NCI-H460 (cell line): ENCODE measurements around the gene SLC12A2. TPM values are rescaled to one million over a fixed set of nuclear protein-coding genes. Genes with fewer than 3 reads are reported as not detected.

Source experiments
- DNase-seq: peaks from one replicate; pipeline ENCODE4 v3.0.0-alpha.2; 2016; ENCODE audit warnings: low read depth; ENCODE audit errors: extremely low read depth
- total RNA-seq: library from RNA; depleted of rRNA; stranded (reverse); fragments of >200 nt; shearing (Covaris generic); gene quantifications from 2 replicates; pipeline ENCODE4 v1.2.3, GENCODE V29; 2014

SLC12A2 gene
- total RNA-seq, 1 experiment from 2014 or later, result 30.7 TPM

DNA sequence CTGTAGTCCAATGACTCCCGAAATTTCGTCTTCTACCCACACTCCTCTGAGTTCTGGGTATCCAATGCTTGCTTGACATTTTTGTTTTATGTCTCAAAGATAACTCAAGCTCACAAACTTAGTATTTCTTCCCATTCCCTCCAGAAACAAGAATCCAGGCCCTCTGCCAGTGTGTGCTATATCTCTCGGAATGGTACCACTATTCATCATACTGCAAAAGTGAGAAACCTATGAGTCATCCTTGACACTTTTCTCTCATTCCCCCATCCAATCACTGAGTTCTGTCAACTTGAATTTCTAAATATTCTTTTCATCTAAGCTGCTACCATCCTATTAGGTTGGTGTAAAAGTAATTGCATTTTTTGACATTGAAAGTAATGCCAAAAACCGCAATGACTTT is 9.8 kb downstream of the SLC12A2 start:
- DNase-seq, result no peak

DNA sequence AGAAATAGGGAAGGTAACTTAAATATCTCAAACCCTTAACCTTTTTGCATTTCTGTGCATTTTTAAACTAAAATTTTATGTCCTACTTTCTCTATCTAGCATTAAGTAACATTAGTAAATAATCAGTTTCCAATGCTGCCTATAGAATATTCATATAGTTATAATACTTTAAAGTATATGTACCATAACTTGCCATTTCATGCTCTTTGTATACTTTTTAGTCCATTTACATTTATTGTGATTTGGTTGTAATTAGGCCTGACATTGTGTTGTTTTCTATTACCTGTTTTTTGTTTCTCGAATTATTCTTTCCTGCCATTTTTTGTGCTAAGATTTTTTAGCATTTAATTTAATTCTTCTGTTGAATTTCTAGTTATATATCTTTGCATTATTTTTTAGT is 13.7 kb downstream of the SLC12A2 start:
- DNase-seq, result no peak

- DNase-seq, result no peak
Observed at GRCh38 chr5:128097781-128098180, 14.2 kb downstream of the SLC12A2 start.

DNA sequence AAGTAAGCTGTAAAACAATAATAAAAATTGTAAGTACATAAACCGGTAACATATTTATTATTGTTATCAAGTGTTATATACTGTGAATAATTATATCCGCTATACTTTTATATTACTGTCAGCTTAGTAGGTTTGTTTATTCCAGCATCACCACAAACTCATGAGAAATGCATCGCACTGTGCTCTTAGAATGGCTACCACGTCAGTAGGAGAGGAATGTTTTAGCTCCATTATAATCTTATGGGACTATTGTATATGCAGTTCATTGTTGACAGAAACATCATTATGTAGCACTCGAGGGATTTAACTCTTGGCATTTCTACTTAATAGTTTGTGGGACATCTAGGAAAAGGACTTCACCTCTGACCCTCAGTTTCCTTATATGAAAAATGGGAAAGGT is 16.4 kb downstream of the SLC12A2 start:
- DNase-seq, result no peak

DNA sequence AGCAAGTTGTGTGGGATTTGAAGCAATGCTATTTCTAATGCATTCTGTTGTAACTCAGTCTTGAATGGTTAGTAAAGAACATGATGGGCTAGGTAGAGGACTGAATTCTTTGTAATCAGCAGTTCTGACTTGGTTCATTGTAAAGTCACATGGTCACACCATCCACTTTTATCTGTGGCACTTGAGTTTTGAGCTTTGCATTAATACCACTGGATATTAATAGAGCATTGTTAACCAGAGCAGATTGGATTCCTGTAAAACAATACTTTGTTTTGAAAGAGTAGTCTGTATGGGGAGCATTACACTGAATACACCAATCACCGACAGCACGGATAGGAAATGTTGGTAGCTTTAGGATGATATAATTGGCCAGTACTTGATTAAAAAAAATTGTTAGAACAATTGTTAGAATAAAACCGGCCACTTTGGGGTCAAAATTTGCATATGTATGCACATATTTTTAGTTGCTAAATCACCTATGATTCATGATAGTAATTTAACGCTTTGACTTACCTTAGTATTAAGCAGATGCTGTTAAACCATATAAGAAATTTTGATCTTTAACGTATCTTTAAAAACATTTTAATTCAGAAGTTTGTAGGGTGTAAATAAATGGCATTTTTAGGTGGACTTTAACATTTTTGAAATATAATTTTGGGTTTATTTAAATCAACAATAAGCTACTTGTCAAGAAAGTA is 17.4 kb downstream of the SLC12A2 start:
- DNase-seq, result no peak

DNA sequence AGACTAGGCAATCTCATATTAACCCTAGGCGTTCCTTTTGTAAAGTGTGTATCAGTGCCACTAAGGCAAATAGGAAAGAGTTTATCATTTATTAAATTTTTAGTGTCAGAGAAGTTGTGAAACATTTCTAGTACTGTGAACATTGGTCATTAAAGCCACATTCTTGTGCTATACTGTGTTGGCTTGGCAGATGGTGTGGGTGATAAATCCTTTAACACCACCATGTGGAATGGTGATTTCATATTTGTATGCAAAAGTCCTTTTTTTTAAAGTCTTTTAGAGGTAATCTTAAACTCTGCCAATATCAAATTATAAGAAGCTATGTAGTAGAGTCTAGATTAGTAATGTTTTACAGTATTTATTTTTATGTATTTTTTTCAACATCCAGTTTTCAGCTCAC is 18.1 kb downstream of the SLC12A2 start:
- peak; percentile 28 for DNase-seq

GRCh38 chr5:128105203-128105602 is 21.6 kb downstream of the SLC12A2 start:
- DNase-seq, result no peak

GRCh38 chr5:128109138-128109537 is 25.6 kb downstream of the SLC12A2 start:
- DNase-seq, result no peak

GRCh38 chr5:128109766-128110165 is 26.2 kb downstream of the SLC12A2 start:
- DNase-seq, result no peak

DNA sequence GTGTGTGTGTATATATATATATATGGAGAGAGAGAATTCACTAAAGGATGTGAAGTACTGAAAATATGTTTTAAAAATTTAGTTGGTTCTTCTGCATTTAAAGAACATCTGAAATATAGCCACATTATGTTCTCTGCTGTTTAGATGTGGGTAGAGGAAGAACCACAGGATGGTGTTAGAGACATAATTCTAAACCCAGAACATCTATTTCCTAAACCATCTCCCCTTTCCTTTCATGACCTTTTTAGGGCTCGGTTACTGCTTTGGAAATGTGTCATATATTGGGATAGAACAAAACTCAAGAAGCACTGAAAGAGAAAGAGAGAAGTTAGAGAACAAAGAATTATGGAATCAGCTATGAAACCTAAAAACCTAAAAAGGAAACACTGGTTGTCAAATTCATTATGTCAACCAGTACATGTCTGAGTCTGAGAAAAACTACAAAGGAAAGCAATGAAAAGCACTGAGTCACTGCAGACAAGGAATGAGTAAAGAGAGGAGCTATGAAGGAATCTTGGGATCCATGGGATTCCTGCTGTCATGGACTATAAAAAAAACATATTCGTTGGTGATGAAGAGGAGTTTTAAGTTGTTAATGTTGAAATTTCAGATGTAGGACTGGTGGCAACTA is 28.4 kb downstream of the SLC12A2 start:
- DNase-seq, result no peak

GRCh38 chr5:128116445-128116844 is 32.9 kb downstream of the SLC12A2 start:
- no peak for DNase-seq

- DNase-seq, result no peak
Observed at GRCh38 chr5:128118214-128118613, 34.6 kb downstream of the SLC12A2 start.

GRCh38 chr5:128121651-128122050 is 38.1 kb downstream of the SLC12A2 start:
- no peak for DNase-seq

- no peak for DNase-seq
Observed at GRCh38 chr5:128123936-128124335, 40.4 kb downstream of the SLC12A2 start.

- no peak for DNase-seq
Observed at GRCh38 chr5:128126241-128126640, 42.7 kb downstream of the SLC12A2 start.

GRCh38 chr5:128132499-128132898 is 48.9 kb downstream of the SLC12A2 start:
- no peak for DNase-seq

GRCh38 chr5:128135286-128135685 is 51.7 kb downstream of the SLC12A2 start:
- DNase-seq, result no peak

DNA sequence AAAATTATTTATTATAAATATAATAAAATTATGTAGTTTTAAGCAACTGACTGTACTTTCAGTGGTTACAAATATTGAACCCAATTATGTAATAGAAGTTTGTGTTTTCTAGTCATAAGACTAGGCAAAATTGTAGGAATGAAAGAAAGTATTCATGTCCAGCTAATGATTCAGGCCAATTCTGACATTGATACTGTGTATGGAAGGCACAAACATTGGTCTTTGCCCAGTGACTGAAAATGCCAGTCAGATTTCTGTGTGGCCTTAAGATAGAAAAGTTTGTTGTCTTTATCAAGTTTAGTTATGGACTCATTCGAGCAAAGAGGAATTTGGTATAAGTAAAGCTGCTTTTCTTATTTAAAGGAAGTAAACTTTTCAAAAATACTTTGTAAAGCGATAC is 60.3 kb downstream of the SLC12A2 start:
- DNase-seq, result no peak

DNA sequence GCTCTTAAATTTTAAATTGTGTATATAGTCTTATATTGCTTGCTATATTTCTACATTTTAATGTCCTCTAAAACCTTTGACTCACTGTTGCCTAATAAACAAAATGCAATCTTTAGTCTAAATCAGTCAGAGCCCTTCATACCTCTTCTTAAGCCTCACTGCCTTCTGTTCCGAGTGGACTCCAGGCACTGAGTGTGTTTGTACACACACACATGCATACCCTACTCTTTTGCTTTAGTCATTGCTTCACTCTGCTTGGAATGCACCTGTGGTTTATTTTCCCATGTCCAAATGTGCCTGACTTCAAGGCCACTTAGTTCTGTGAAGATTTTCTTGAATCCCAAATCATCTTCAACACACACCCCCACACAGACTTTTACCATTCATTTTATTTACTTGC is 60.9 kb downstream of the SLC12A2 start:
- no peak for DNase-seq

DNA sequence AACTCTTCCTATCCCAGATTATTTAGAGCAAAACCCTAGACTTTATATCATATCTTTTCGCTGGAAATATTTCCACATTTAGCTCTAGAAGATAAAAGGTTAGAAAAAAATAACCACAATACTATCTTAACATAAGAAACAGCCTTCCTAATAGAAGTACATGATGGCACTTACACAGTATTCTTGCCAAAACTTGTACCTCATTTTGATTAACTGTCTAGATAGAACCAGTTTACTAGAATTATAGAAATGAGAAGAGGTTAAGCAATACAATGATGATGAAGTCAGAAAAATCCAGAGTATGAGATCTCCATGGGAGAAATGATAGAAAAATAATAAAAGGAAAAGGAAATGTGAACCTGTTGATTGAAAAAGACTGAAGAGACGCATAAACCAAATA is 63.1 kb downstream of the SLC12A2 start:
- DNase-seq, result no peak

DNA sequence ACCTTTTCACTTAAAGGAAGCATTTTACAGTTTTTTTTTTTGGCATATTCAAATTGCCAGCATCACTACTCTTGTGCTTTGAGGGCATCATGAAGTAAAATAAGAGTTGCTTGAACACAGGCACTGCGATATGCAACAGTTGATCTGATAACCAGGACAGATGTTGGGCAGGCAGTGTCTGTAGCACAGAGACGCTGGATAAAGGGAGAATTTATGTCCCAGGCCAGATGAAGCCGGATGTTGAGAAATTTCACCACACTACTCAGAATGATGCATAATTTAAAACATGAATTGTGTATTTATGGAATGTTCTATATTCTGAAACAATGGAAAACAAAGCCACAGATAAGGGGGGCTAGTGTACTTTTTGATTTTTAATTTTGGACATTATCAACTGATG is 71.4 kb downstream of the SLC12A2 start:
- no peak for DNase-seq

DNA sequence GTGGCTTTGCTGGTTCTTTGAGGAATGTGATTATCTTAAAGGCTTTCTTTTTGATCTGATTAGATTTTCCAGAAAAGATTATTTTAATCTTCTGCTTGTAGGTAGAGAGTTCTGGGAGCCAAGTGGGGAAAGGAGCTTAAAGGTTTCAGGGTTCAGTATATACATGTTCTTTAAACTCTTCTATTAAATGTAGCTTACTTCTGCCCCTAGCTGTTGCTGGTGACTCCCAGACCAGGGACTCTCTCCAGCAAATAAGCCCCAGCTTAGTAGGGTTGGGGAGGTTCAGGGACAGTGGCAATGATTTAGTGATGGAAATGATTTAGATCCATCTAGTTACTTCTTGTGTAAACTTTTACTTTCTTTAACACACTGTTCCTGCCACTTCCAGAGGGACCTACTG is 72.2 kb downstream of the SLC12A2 start:
- no peak for DNase-seq

GRCh38 chr5:128156521-128156920 is 73.0 kb downstream of the SLC12A2 start:
- no peak for DNase-seq
